Umbilical cord (tissue), 2 donors: ENCODE results near the gene NKX1-2. TPM values are rescaled to one million over a fixed set of nuclear protein-coding genes. Genes with fewer than 3 reads are reported as not detected.

Experiments used
- DNase-seq: peaks from one replicate; pipeline ENCODE4 v3.0.0-alpha.2; 2015; ENCODE audit warnings: low spot score
- total RNA-seq: library from RNA; depleted of rRNA; stranded (reverse); fragments of >200 nt; gene quantifications from one replicate; pipeline ENCODE4 v1.2.3, GENCODE V29; 2014; ENCODE audit warnings: low replicate concordance; ENCODE audit not compliant: insufficient read depth

NKX1-2 gene
- total RNA-seq, 1 donor from 2014 or later: not detected

- DNase-seq: no peak
Observed at GRCh38 chr10:124476043-124476725, 26.3 kb upstream of the NKX1-2 start.

GRCh38 chr10:124474514-124475070 is 24.8 kb upstream of the NKX1-2 start:
- no peak for DNase-seq

GRCh38 chr10:124473070-124473469 is 23.2 kb upstream of the NKX1-2 start:
- DNase-seq: no peak

- DNase-seq: no peak
Observed at GRCh38 chr10:124472071-124472470, 22.2 kb upstream of the NKX1-2 start.

GRCh38 chr10:124470544-124471434 is 21.0 kb upstream of the NKX1-2 start:
- no peak for DNase-seq

- DNase-seq: no peak
Observed at GRCh38 chr10:124469956-124470484, 20.2 kb upstream of the NKX1-2 start.

- no peak for DNase-seq
Observed at GRCh38 chr10:124468624-124469023, 18.8 kb upstream of the NKX1-2 start.

- DNase-seq: no peak
Observed at GRCh38 chr10:124467165-124467564, 17.3 kb upstream of the NKX1-2 start.

- DNase-seq: no peak
Observed at GRCh38 chr10:124465777-124466488, 16.1 kb upstream of the NKX1-2 start.

GRCh38 chr10:124465003-124465776 is 15.4 kb upstream of the NKX1-2 start:
- no peak for DNase-seq

GRCh38 chr10:124464028-124464965 is 14.5 kb upstream of the NKX1-2 start:
- no peak for DNase-seq

GRCh38 chr10:124462348-124462695 is 12.5 kb upstream of the NKX1-2 start:
- DNase-seq: no peak

GRCh38 chr10:124461642-124462347 is 12.0 kb upstream of the NKX1-2 start, which contains the start of gene LHPP:
LHPP (plus strand) TSS chr10:124461823; CDS start chr10:124461863, 40 bp downstream.
- DNase-seq: peak; percentile 91

GRCh38 chr10:124460144-124460543 is 10.3 kb upstream of the NKX1-2 start:
- DNase-seq: no peak

- DNase-seq: no peak
Observed at GRCh38 chr10:124459395-124459794, 9.6 kb upstream of the NKX1-2 start.

GRCh38 chr10:124458889-124459288 is 9.1 kb upstream of the NKX1-2 start:
- DNase-seq: no peak

- DNase-seq: no peak
Observed at GRCh38 chr10:124458473-124458872, 8.6 kb upstream of the NKX1-2 start.

GRCh38 chr10:124455441-124455840 is 5.6 kb upstream of the NKX1-2 start:
- DNase-seq: no peak
